CD14-positive monocyte (primary cell): ENCODE data around the gene RUBCN. TPM values are rescaled to one million over a fixed set of nuclear protein-coding genes. Genes with fewer than 3 reads are reported as not detected.
"Not testable (repeated sequence)": the region's sequence is repeated elsewhere in the genome, so short reads cannot be mapped to it uniquely, and the experiment has no call there.

Experiments
- DNase-seq, 3 donors: peaks; one replicate each; pipeline ENCODE4 v3.0.0-alpha.2; 2011 to 2022
- H2AFZ ChIP-seq: 2 replicates; pipeline ENCODE4 v1.6.0; 2012; ENCODE audit warnings: mild to moderate bottlenecking, low read depth, low read length, inconsistent platforms; ENCODE audit not compliant: insufficient read depth, poor library complexity, severe bottlenecking
- H3K27ac ChIP-seq, 2 donors: 1 replicate in 1 of 2; 2 replicates in 1 of 2; pipeline ENCODE4 v1.5.1; 2012 to 2013; ENCODE audit warnings: low read length in 2 of 2, control low read depth in 1 of 2, inconsistent platforms in 1 of 2, low read depth in 1 of 2, mild to moderate bottlenecking in 1 of 2
- H3K27me3 ChIP-seq, 2 donors: one replicate each; pipeline versions ENCODE4 v1.6.0 to v1.6.1; 2011 to 2013; ENCODE audit warnings: low read length in 2 of 2; ENCODE audit not compliant: control insufficient read depth in 2 of 2, insufficient read depth in 2 of 2
- H3K36me3 ChIP-seq, 2 donors: replicated peaks in 1 of 2; 1 replicate in 1 of 2; 2 replicates in 1 of 2; pipeline versions ENCODE4 v1.5.1 to v1.6.1; 2012 to 2013; ENCODE audit warnings: low read length in 2 of 2, control low read depth in 1 of 2, inconsistent platforms in 1 of 2, mild to moderate bottlenecking in 1 of 2; ENCODE audit not compliant: insufficient read depth in 2 of 2, control insufficient read depth in 1 of 2
- H3K4me1 ChIP-seq, 2 donors: 1 replicate in 1 of 2; 2 replicates in 1 of 2; pipeline versions ENCODE4 v1.5.1 to v1.6.1; 2012 to 2013; ENCODE audit warnings: low read length in 2 of 2, control low read depth in 1 of 2, inconsistent platforms in 1 of 2, mild to moderate bottlenecking in 1 of 2, moderate library complexity in 1 of 2; ENCODE audit not compliant: insufficient read depth in 2 of 2, control insufficient read depth in 1 of 2
- H3K4me2 ChIP-seq: replicated peaks from 2 replicates; pipeline ENCODE3; 2012; ENCODE audit warnings: low read length, moderate library complexity, mild to moderate bottlenecking; ENCODE audit not compliant: poor library complexity, severe bottlenecking; ENCODE audit errors: extremely low read depth
- H3K4me3 ChIP-seq, 3 experiments: fragments of 200-600 bp in 1 of 3; sonication (generic) in 1 of 3; replicated peaks in 1 of 3; 1 replicate in 2 of 3; 2 replicates in 1 of 3; pipeline ENCODE4 v1.5.1; 2011 to 2013; ENCODE audit warnings: low read length in 3 of 3, mild to moderate bottlenecking in 3 of 3, control low read depth in 2 of 3, low read depth in 2 of 3, inconsistent platforms in 1 of 3, moderate library complexity in 1 of 3
- H3K79me2 ChIP-seq: 2 replicates; pipeline ENCODE4 v1.6.0; 2012; ENCODE audit warnings: mild to moderate bottlenecking, control low read depth, inconsistent platforms, low read length, moderate library complexity; ENCODE audit not compliant: insufficient read depth
- H3K9ac ChIP-seq: 2 replicates; pipeline ENCODE4 v1.6.0; 2017; ENCODE audit warnings: low read length, mild to moderate bottlenecking; ENCODE audit not compliant: insufficient read depth, poor library complexity, severe bottlenecking
- H3K9me3 ChIP-seq, 2 donors: replicated peaks in 1 of 2; 1 replicate in 1 of 2; 2 replicates in 1 of 2; pipeline versions ENCODE4 v1.5.1 to v1.6.1; 2012 to 2013; ENCODE audit warnings: low read length in 2 of 2, control low read depth in 1 of 2; ENCODE audit not compliant: control insufficient read depth in 1 of 2, insufficient read depth in 1 of 2
- H4K20me1 ChIP-seq: 2 replicates; pipeline ENCODE4 v1.6.0; 2012; ENCODE audit warnings: mild to moderate bottlenecking, low read length, control low read depth, moderate library complexity; ENCODE audit not compliant: insufficient read depth
- H3K27ac Mint-ChIP-seq, 7 donors: one replicate each; pipeline ENCODE4 v1.8.0; 2020; ENCODE audit warnings: mild to moderate bottlenecking in 7 of 7, mixed read lengths in 7 of 7, moderate library complexity in 6 of 7, inconsistent platforms in 2 of 7
- H3K27me3 Mint-ChIP-seq, 3 donors: one replicate each; pipeline ENCODE4 v1.8.0; 2021 to 2022; ENCODE audit warnings: low read depth in 3 of 3, mild to moderate bottlenecking in 3 of 3, mixed read lengths in 3 of 3, moderate library complexity in 3 of 3, inconsistent platforms in 1 of 3
- H3K36me3 Mint-ChIP-seq, 2 donors: one replicate each; pipeline ENCODE4 v1.8.0; 2020; ENCODE audit warnings: mixed read lengths in 2 of 2, inconsistent platforms in 1 of 2, mild to moderate bottlenecking in 1 of 2
- H3K4me1 Mint-ChIP-seq: one replicate; pipeline ENCODE4 v1.8.0; 2020; ENCODE audit warnings: mild to moderate bottlenecking, mixed read lengths
- H3K4me3 Mint-ChIP-seq, 2 donors: one replicate each; pipeline ENCODE4 v1.8.0; 2020; ENCODE audit warnings: mild to moderate bottlenecking in 2 of 2, mixed read lengths in 2 of 2, moderate library complexity in 1 of 2
- H3K9me3 Mint-ChIP-seq, 7 donors: one replicate each; pipeline ENCODE4 v1.8.0; 2020 to 2022; ENCODE audit warnings: mixed read lengths in 7 of 7, mild to moderate bottlenecking in 6 of 7, moderate library complexity in 6 of 7, inconsistent platforms in 2 of 7
- CTCF ChIP-seq: fragments of 200-600 bp; IDR thresholded peaks from one replicate; pipeline ENCODE4 v1.8.0; 2022; ENCODE audit warnings: antibody characterized with exemption, mild to moderate bottlenecking
- WGBS: methylation state at CpG from one replicate; pipeline ENCODE4 v1.1.5; 2013; ENCODE audit warnings: missing lambda C conversion rate; ENCODE audit not compliant: insufficient coverage; 5-methylcytosine and 5-hydroxymethylcytosine counted together
- intact Hi-C, 2 donors: fragments of 100-400 bp; cut with micrococcal nuclease; formaldehyde crosslinking; loops; one replicate each; pipeline versions ENCODE4 v1.15.0 to v1.15.1; 2023
- polyA plus RNA-seq, 3 donors: library from polyadenylated mRNA; depleted of rRNA in 1 of 3; unstranded in 2 of 3; stranded (reverse) in 1 of 3; fragments of 300-500 nt in 2 of 3; fragments of >200 nt in 1 of 3; fragmentation: Illumina TruSeq in 2 of 3; gene quantifications; 1 replicate in 2 of 3; 2 replicates in 1 of 3; pipeline ENCODE4 v1.2.3, GENCODE V29; 2012 to 2021

RUBCN gene
- polyA plus RNA-seq, 3 donors: 8.6 to 37.9 (median 13.5) TPM

GRCh38 chr3:197670361-197670760, 66.3 kb downstream of the RUBCN start:
- H2AFZ ChIP-seq: no peak overlapping the region
- no peaks in the 10 kb centered on the region for H3K79me2 ChIP-seq
- H3K9me3 Mint-ChIP-seq: peaks cover 0 to 1% (median 0%) of the 10 kb centered on the region in 7 donors
- no peaks in the 10 kb centered on the region for H3K9me3 ChIP-seq
- peaks cover under 1% of the 10 kb centered on the region for H3K4me1 Mint-ChIP-seq
- H3K27ac ChIP-seq: no peak overlapping the region
- H4K20me1 ChIP-seq: no peaks in the 10 kb centered on the region
- H3K36me3 Mint-ChIP-seq: peaks cover 41 to 46% of the 10 kb centered on the region in 2 donors
- H3K4me2 ChIP-seq: no peak overlapping the region
- H3K36me3 ChIP-seq: peaks cover 31 to 41% of the 10 kb centered on the region in 2 donors
- H3K27me3 Mint-ChIP-seq: peaks cover 1 to 3% (median 2%) of the 10 kb centered on the region in 3 donors
- no peak overlapping the region for H3K4me3 Mint-ChIP-seq
- H3K27me3 ChIP-seq: no peaks in the 10 kb centered on the region
- no peak for DNase-seq
- no peak overlapping the region for H3K4me3 ChIP-seq
- H3K9ac ChIP-seq: no peak overlapping the region
- no CpG with 5 or more reads among the region's 1 CpG for WGBS
- intact Hi-C loops: no loop called here
- TF ChIP-seq CTCF: no peak
- H3K27ac Mint-ChIP-seq: no peak overlapping the region
- no peaks in the 10 kb centered on the region for H3K4me1 ChIP-seq

- Mint-ChIP-seq H3K27ac (no peak overlapping the region), H3K9me3 (peaks cover 0 to 1% (median 0%) of the 10 kb centered on the region in 7 donors), H3K4me1 (peaks cover 4% of the 10 kb centered on the region), H3K27me3 (peaks cover 4 to 10% (median 9%) of the 10 kb centered on the region in 3 donors), H3K36me3 (peaks cover 17 to 22% of the 10 kb centered on the region in 2 donors), H3K4me3 (no peak overlapping the region)
- no peaks in the 10 kb centered on the region for H4K20me1 ChIP-seq
- no peak overlapping the region for H3K4me3 ChIP-seq
- intact Hi-C loops: loop anchor here in 1 of 2 donors (5.0 kb wide), 1 partner anchor 71 kb away; no protein-coding TSS in a partner anchor
- no peak overlapping the region for H3K27ac ChIP-seq
- 91% methylated on average over 4 of the region's 5 CpGs for WGBS
- no peak overlapping the region for H2AFZ ChIP-seq
- peaks cover 3 to 7% of the 10 kb centered on the region in 2 donors for H3K27me3 ChIP-seq
- H3K4me2 ChIP-seq: no peak overlapping the region
- DNase-seq: no peak
- no peak overlapping the region for H3K9ac ChIP-seq
- H3K36me3 ChIP-seq: peaks cover 11 to 18% of the 10 kb centered on the region in 2 donors
- H3K79me2 ChIP-seq: no peaks in the 10 kb centered on the region
- no peaks in the 10 kb centered on the region for H3K9me3 ChIP-seq
- no peak for TF ChIP-seq CTCF
- H3K4me1 ChIP-seq: peaks cover 0 to 4% of the 10 kb centered on the region in 2 donors
Observed at GRCh38 chr3:197667968-197668367, 68.7 kb downstream of the RUBCN start.

- WGBS: 100% methylated on average over 1 of the region's 3 CpGs
- H3K4me1 ChIP-seq, H3K4me3 Mint-ChIP-seq, H3K27ac ChIP-seq, H2AFZ ChIP-seq, H3K27ac Mint-ChIP-seq, H3K4me3 ChIP-seq, H4K20me1 ChIP-seq, H3K27me3 ChIP-seq, H3K9me3 Mint-ChIP-seq, H3K79me2 ChIP-seq, H3K4me2 ChIP-seq, H3K9me3 ChIP-seq, H3K9ac ChIP-seq, DNase-seq, H3K4me1 Mint-ChIP-seq: not testable (repeated sequence)
- Mint-ChIP-seq H3K36me3 (peaks cover 13 to 16% of the 10 kb centered on the region in 2 donors), H3K27me3 (peaks cover 4 to 10% (median 10%) of the 10 kb centered on the region in 3 donors)
- peaks cover 8 to 11% of the 10 kb centered on the region in 2 donors for H3K36me3 ChIP-seq
- intact Hi-C loops: loop anchor here in 1 of 2 donors (5.0 kb wide), 1 partner anchor 70 kb away; no protein-coding TSS in a partner anchor
Observed at GRCh38 chr3:197667293-197667692, 69.4 kb downstream of the RUBCN start.
